CD4-positive, alpha-beta T cell treated with Interleukin-6 for 4 hours (primary cell): ENCODE measurements around the gene OR2J3.
"Not testable (repeated sequence)": the region's sequence is repeated elsewhere in the genome, so short reads cannot be mapped to it uniquely, and the experiment has no call there.

Source experiments
- DNase-seq: peaks from one replicate; pipeline ENCODE4 v3.0.0-alpha.2; 2020; ENCODE audit warnings: mixed read lengths

OR2J3 gene

DNA sequence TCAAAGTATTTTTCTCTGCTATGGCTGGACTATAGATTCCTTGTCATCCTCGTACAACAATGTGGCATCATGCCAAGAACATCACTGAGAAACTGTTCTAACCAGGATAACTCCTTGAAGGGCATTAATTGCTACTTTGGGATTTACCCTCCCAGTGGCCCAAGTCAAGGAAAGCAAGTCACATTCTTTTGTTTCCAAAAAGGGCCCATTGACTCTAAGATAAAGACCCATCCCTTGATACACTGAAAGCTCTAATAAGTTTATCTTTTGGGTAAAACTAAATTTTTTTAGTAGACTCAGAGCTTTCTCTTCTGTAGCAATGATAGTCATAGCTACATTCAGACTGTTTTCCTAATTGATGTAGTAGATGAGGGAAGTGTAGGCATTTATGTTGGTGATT lies at the start of gene OR2J3:
Gene OR2J3 (plus strand): TSS at position 301 of the 400 bp plus-strand sequence. CDS start 3,833 bp downstream, outside the sequence.
- DNase-seq, result no peak

DNA sequence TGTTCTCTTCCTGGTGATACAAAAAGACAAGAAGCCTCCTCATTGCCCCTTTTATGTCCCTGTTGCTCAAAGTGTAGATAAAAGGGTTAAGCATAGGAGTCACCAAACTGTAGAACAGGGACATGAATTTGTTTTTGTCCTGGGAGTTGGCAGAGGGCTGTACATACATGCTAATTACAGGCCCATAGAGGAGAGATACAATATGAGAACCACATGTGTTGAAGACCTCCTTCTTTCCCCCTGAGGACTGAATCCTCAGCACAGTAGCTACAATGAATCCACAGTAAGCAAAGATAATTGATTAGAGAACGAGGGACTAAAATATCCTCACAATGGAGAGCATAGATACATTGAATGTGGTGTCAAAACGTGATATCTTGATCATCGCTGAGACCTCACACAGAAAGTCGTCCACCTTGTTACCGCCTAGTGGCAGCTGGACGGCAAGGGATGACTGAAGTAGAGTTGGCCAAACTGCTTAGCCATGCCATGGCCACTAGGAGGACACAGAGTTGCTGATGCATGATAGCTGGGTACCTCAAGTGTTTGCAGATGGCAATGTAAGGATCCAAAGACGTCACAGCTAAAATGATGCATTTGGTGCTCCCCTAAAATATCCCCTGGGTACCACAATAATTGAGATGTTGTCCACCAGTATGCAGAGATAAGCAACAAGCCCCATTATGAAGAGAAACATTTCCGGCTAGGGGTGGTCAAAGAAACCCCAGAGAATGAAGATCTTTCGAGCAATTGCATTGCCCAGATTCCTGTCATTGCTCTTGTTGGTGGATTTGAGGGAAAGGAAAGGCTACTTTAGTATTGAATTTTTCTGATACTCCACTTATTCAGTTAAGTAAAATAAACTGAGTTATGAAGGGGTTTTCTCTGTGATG lies 35.8 kb upstream of the OR2J3 start:
- no peak for DNase-seq

DNA sequence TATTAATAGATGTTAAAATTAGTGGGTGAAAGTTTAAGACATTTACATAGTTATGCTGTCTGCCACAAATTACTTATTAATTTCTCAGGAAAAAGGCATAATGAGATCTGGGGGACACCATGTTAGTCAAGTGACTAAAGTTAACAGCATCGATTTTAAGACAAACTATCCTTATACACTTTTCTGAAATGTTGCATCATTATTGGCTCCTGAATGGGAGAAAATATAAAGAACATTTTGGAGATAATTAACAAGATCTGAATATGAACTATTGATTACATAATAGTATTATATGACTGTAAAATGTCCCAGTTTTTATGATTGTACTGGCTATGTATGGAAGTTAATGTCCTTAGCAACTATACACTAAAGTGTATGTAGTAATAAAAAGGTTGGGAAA lies 28.7 kb upstream of the OR2J3 start:
- no peak for DNase-seq

DNA sequence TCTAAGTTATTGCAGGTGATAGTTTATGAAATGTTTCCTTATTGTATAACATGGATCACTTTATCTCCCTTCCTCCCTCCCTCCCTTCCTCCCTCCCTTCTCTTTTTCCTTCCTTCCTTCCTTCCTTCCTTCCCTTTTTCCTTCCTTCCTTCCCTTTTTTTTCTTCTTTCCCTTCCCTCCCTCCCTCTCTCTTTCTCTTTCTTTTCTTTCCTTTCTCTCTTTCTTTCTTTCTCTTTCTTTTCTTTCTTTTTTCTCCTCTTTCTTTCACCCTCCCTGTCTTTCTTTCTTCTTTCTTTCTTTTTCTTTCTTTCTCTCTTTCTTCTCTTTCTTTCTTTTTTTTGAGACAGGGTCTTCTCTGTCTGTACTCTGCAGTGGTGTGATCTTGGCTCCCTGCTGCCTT lies 26.5 kb upstream of the OR2J3 start:
- no peak for DNase-seq

DNA sequence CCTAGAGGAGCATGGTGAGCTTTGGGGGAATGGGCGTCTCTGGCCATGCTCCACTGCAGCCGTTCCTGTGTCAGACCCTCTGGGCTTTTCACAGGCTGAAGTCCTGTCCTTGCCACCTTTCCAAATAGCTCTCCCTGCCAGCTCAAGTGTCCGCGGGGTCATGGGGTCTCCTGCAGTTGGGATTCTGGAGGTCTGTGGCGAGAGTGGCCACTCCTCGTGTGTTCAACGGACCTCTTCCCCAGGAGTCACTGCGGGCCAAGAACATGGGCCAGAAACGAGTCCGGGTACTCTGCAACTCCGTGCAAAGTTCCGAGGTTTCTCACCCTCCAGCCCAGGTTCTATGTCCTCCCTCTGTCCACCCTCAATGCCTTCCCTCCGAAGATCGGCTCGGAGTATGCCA lies 25.4 kb upstream of the OR2J3 start:
- DNase-seq, result no peak

DNA sequence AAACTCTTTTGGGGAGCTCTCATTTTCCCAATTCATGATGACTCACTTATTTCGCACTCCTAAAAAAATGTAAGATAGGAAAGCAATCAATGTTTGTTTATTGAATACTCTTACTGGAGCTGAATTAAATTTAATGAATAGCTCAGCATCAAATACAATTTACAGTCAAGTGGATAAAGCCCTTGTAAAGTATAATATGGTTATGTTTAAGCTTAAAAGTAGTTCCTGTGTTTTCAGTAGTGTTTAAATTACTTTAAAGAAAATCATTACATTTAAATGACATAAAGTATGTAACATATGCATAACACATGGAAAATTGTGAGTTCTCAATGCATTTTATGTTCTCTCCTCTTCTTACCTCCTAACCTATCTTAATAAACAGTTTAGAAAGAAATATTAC lies 20.6 kb upstream of the OR2J3 start, which contains the start of gene OR2B3:
Gene OR2B3 (minus strand): TSS at position 101 of the 400 bp plus-strand sequence. CDS start 65 bp downstream, at position 36.
- DNase-seq, result no peak

DNA sequence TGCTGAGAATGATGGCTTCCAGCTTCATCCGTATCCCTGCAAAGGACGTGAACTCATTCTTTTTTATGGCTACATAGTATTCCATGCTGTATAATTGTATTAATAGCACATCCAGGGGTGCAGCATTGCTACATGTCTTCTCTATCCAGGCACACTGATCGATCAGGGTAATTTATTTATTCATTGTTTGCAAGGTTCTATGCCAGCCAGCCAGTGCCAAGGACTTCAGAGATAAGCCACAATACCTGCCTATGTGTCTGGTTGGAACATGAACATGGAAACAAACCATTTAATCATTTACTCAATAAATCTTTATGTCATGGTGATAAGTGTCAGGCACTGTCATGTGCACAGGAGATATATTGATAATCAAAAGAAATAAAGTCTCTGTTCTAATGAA lies 14.9 kb upstream of the OR2J3 start:
- DNase-seq, result no peak

DNA sequence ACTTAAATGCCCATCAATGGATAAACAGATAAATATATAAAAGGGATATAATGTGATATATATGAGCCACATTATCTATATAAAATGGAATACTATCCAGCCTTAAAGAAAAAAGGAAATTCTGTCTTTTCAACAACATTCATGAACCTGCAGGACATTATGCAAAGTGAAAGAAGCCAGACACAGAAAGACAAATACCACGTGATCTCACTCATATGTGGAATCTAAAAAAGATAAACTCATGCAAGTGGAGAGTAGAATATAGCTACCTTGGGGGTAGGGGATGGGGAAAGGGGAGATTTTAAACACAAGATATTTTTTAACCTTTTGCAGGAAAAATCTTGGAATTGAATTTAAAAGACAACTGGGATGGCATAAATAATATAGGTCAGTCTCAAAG lies 10.1 kb upstream of the OR2J3 start:
- no peak for DNase-seq

DNA sequence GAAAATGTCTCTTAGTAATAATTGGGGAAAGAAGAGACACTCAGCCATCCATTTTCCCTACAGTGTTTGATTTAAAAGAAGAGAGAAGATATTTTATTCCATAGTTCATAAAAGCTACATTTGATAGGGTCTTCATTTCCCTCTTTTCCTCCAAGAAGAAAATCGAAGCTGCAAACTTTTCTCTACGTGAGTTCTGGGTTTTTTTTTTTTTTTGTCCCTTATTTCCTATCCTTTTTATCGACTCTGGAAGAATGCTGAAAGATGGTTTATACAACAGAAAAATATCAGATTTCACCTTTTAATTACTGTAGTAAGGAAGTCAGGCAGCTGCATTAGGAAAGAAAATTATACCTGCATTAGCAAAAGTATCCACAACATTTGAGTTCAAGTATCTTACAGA lies 8.7 kb upstream of the OR2J3 start, which contains the start of gene OR2J1:
Gene OR2J1 (plus strand): TSS at position 301 of the 400 bp plus-strand sequence. CDS start 1,453 bp downstream, outside the sequence.
- no peak for DNase-seq

DNA sequence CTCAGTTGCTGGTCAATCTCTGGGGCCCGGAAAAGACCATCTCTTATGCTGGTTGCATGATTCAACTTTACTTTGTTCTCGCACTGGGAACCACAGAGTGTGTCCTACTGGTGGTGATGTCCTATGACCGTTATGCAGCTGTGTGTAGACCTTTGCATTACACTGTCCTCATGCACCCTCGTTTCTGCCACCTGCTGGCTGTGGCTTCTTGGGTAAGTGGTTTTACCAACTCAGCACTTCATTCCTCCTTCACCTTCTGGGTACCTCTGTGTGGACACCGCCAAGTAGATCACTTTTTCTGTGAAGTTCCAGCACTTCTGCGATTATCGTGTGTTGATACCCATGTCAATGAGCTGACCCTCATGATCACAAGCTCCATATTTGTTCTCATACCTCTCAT lies 4.3 kb downstream of the OR2J3 start:
- peak; percentile 5 for DNase-seq

DNA sequence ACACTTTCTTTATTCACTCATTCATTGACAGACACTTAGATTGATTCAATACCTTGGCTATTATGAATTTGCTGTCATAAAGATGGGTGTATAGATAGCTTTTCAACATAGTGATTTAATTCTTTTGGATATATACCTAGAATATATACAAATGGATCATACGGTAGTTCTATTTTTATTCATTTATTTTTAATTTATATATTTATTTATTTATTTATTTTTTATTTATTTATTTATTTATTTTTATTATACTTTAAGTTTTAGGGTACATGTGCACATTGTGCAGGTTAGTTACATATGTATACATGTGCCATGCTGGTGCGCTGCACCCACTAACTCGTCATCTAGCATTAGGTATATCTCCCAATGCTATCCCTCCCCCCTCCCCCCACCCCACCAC lies 7.1 kb downstream of the OR2J3 start:
- DNase-seq, result not testable (repeated sequence)

DNA sequence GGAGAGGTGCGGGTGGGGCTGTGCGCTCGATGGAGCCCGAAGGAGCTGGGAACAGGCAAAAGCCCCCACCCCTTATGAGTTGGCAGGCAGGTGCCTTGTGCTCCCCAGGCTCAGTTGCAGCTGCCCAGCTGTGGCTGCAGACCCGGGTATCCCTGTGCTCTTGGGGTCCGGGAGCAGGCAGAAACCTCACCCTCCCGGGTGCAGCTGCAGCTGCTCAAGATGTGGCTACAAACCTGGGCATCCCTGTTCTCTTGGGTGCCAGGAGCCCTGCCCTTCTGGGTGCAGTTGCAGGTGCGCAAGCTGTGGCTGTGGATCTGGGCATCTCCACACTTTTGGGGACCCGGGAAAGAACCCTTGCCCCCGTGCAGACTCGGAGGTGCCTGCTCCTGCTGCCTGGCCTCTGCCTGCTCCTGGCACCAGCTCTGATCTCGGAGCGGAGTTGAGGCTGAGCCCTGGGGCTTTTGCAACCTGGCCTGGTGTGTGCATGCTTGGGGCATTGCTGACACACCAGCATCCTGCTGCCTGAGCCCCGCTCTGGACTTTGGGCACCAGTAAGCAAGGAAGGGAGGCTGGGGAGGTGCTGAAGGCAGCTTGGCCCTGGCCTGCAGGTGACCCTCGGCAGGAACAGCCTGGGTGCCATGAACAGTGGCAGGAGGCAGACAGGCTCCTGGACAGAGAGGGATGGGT lies 21.6 kb downstream of the OR2J3 start:
- no peak for DNase-seq

DNA sequence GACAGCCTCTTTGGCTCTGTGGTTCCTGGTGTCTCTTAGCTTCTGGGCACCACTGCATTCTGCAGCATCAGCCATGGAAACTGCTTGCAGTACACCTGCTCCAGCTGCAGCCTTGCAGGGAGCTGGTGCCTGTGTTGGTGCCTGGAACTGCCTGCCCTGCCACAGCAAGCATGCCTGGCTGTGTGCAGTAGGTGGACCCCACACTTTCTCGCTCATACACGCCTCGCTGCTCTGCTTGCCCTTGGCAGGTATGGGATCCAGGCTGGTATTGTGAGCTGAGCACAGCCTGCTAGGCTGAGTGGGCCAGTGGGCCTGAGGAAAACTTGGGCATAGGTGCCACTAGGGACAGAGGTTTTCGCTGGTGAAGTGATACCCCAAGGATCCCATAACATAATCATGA lies 22.8 kb downstream of the OR2J3 start:
- DNase-seq, result no peak

DNA sequence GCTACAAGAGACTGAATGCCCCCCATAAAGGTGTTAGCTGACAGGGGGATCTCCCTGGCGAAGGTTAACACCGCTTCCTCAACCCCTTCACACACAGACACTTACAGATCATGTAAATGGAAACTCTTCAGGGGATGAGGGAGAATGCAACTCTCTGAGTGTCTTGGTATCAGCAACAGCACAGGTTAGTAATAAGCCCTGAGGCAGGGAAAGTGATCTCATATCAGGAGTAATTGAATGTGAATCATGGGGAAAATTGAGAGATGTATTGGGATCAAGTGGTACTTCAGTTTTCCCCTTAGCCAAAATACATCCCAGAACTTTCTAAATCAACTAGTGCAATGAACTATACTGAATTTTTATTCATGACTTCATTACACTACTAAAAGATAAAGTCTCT lies 23.8 kb downstream of the OR2J3 start:
- DNase-seq, result no peak

DNA sequence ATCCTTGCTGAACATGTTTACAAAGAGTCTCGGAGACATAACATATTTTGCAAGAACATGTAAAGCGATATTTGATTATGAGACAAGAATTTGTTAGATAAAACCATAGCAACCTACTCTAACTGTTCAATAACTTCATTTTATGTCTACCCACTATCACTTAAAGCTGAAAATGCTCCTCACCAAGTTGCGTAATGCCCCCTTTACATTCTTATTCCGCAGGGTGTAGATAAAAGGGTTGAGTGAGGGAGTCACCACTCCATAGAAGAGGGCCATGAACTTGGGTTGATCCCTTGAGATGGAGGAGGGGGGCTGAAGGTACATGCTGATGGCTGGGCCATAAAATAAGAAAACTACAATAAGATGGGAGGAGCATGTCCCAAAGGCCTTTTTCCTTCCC lies 29.9 kb downstream of the OR2J3 start:
- DNase-seq, result no peak

DNA sequence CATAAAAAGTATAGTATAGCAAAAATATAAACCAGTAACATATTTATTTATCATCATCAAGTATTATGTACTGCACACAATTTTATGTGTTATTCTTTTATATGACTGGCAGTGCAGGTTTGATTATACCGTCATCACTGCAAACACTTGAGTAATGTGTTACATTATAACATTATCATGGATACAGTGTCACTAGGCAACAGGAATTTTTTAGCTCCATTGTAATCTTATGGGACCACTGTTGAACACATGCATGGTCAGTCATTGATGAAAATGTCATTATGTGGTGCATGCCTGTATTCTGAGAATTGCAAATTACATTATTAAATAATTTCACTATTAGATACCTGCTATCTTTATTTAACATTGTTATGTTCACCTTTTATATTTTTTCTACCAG lies 33.7 kb downstream of the OR2J3 start:
- no peak for DNase-seq

DNA sequence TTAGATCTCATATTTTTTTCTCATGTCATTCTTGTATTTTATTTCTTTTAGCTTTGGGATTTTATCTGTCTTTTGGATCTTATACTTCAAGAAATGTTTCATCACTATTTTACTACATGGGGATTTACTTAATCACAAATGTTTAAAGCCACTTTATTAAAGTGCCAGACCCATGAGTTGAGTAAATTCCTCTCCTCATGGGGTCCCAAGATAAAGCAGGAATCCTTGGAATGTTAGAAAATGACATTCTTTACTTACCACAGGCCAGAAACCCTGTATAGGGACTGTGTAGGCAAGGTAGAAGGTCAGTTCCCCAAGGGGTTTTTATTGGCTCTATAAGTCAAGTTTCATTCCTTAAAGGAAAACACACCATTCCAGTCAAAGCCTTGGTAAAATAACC lies 34.5 kb downstream of the OR2J3 start:
- no peak for DNase-seq

DNA sequence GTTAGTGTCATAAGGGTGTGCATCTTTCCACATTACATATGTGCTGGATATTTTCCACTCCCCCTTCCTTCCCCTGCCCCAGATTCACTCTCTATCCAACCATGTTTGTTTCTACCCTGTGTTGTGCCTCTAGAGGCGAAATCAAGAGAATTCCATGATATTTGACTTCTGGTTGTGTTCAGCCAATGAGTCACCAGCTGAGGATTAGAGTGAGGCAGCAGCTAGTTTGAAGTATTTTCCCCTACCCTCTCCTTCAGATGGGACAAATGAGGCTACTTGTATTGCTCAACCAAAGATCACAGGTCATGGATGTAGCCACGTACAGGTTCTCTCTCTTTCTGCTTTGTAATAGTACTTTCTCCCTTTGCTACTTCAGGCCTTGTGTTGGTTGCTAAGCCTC lies 38.3 kb downstream of the OR2J3 start:
- DNase-seq, result no peak

DNA sequence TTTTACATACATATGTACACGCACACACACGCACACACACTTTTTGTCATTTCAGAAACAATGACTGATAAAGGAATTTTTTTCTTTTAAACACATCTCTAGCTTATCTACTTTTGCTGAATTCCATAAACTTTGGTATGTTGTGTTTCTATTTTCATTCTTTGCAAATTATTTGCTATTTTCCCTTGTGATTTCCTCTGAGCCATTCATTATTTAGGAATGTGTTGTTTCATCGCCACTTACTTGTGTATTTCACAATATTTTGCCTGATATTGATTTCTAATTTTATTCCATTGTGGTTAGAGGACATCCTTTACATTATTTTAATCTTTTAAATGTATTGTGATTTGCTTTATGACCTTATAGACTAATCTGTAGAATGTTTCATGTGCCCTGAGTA lies 39.2 kb downstream of the OR2J3 start:
- DNase-seq, result no peak

DNA sequence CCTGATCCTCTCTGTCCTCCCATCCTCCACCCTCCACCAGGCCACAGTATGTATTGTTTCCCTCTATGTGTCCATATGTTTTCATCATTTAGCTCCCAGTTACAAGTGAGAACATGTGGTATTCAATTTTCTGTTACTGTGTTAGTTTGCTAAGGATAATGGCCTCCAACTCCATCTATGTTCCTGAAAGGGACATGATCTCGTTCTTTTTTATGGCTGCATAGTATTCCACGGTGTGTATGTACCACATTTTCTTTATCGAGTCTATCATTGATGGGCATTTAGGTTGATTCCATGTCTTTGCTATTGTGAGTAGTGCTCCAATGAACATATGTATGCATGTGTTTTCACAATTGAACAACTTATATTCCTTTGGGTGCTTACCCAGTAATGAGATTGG lies 41.6 kb downstream of the OR2J3 start:
- not testable (repeated sequence) for DNase-seq

DNA sequence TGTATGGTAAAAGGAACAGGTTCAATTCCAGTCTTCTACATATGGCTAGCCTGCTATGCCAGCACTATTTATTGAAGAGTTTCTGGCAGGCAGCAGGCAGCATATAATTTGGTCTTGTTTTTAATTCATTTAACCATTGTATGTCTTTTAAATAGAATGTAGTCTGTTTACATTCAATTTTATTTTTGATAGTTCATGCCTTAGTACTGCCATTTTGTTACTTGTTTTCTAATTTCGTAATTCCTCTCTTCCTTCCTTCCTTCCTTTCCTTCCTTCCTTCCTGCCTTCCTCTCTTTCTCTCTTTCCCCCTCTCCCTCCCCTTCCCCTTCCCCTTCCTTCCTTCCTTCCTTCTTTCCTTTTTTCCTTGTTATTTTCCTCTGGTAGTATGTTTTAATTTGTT lies 45.2 kb downstream of the OR2J3 start:
- no peak for DNase-seq

DNA sequence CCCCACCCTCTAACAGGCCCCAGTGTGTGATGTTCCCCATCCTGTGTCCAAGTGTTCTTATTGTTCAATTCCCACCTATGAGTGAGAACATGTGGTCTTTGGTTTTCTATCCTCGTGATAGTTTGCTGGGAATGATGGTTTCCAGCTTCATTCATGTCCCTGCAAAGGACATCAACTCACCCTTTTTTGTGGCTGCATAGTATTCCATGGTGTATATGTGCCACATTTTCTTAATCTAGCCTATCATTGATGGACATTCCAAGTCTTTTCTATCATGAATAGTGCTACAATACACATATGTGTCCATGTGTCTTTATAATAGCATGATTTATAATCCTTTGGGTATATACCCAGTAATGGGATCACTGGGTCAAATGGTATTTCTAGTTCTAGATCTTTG lies 47.3 kb downstream of the OR2J3 start:
- DNase-seq, result not testable (repeated sequence)

DNA sequence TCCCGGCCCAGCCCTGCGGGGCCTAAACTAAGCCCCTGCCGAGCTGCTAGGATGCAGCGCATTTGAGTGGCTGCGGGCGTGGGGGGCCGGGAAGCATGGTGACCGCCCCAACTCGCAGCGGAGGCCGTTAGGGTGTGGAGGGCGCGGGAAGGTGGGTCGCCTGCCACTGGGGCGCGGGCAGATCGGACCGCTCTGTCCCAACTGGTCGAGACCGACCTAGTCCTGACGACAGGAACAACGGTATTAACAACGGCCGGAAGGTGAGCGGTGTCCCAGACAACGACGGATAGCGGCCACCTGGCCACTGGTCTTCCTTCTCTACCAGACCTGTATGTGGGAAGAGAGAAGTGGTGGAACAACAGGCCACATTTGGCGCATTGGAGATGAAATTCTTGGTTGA lies 52.1 kb downstream of the OR2J3 start:
- not testable (repeated sequence) for DNase-seq
